Measurements from ENCODE around the gene IL17RE. TPM values are rescaled to one million over a fixed set of nuclear protein-coding genes. Genes with fewer than 3 reads are reported as not detected.

The IL17RE gene
- total and polyA plus RNA-seq, 9 of the 15 experiments (the other 6 are each of a cell fraction or from before 2014, with no cell fraction given): 0.32 to 1.9 (median 0.51) TPM; not detected in 4

- no peak for TF ChIP-seq ATF4 (CRISPR knock-in tag; IDR thresholded peaks at IDR 0.05)
- TF ChIP-seq MAFF (IDR thresholded peaks at IDR 0.05; ENCODE audit: low read length): no peak
- TF ChIP-seq ZBTB49 (CRISPR knock-in tag; IDR thresholded peaks at IDR 0.05; ENCODE audit: borderline replicate concordance): 0 out of 2 replicates have a peak, but pooled peaks have one; percentile 89
- no peak for TF ChIP-seq MGA (IDR thresholded peaks at IDR 0.05)
- no peak for TF ChIP-seq PHF8 (IDR thresholded peaks at IDR 0.05; ENCODE audit: borderline replicate concordance, low read length)
- TF ChIP-seq MLLT1 (IDR thresholded peaks at IDR 0.05): no peak
- peak; percentile 84 for TF ChIP-seq ZNF316 (IDR thresholded peaks at IDR 0.05)
- TF ChIP-seq MCM3 (IDR thresholded peaks at IDR 0.05): no peak
- TF ChIP-seq MAFG (tag; conservative IDR thresholded peaks at IDR 0.05): no peak
Observed at GRCh38 chr3:9891072-9891622, 11.5 kb upstream of the IL17RE start (continued).

Data from K562 (cell line).